NK-92 treated with Interleukin-12 subunit alpha and Interleukin-12 subunit beta, amount 100 ng/mL, for 24 hours (cell line): ENCODE data around the gene SDF2L1.
"Not testable (repeated sequence)": the region's sequence is repeated elsewhere in the genome, so short reads cannot be mapped to it uniquely, and the experiment has no call there.

Source experiments
- DNase-seq: peaks from one replicate; lab custom pipeline; 2025; lab: John Stamatoyannopoulos, UW

Gene SDF2L1

DNA sequence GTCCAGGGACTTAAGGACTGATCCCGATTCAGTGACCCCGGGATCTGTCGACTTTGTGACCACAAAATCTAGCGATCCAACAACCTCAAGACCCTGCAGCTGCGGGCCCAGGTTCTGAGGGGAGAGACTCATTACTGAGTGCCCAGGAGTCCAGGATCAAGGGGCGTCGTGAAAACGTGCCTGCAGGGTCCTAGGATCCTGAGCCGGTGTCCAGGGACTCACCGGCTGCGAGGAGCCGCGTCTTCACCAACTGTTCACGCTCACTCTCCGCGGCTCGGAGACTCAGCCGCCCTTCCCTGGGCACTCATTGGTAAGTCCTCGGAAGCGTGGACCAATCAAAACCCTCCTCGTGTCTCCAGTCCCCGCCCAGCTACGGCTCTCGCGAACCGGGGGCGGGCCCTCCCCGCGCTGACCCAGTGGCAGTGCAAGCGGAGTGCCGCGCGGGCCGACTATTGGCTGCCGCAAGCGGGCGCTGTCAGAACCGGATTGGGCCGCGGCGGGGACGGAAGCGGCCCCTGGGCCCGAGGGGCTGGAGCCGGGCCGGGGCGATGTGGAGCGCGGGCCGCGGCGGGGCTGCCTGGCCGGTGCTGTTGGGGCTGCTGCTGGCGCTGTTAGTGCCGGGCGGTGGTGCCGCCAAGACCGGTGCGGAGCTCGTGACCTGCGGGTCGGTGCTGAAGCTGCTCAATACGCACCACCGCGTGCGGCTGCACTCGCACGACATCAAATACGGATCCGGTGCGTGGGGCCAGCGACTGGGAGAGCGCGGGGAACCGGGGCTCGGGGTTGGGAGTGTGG, at the start of gene SDF2L1:
Gene SDF2L1 (plus strand): TSS at position 514 of the 795 bp plus-strand sequence. CDS start 35 bp downstream, at position 549.
- peak; percentile 94 for DNase-seq

- no peak for DNase-seq
These were observed 49.7 kb upstream of the SDF2L1 start for GRCh38 chr22:21592422-21592821.

DNA sequence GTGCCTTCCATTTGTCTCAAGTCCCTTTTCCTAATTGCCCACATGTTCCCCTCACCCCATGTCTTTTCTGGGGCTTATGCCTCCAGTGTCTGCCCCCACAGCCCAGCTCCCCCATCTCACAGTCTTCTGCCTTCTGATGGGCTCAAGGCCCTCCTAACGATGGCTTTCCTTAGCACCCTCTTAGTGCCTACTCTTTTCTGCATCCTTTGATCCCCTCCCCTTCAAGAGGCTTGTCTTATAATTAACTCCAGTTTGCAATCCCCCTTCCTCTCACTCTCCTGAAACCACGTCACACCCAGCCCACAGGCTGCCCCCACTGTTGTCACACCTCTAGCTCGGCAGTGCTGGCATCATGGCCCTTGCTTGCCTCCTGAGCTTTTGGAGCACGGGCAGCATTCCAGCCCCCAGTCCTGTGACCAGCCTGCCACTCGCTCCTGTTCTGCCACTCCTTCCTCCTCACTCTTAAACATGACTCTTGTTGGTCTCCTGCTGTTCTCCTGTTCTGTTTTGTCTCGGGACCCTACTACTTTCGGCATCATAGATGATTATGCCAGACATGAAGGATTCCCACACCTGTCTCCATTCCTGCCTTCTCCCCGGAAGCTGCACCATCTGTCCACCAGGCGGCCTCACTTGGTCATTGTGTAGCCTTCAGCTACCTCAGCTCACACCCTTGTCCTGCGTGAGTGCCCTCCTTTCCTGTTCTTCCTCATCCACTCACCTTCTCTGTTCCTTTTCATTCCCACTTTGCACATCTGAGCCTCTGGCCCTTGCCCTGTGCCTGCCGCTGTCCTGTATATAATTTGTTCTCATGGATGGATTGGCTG, 48.5 kb upstream of the SDF2L1 start:
- DNase-seq: no peak

- DNase-seq: no peak
These were observed 47.1 kb upstream of the SDF2L1 start for GRCh38 chr22:21594865-21595452.

DNA sequence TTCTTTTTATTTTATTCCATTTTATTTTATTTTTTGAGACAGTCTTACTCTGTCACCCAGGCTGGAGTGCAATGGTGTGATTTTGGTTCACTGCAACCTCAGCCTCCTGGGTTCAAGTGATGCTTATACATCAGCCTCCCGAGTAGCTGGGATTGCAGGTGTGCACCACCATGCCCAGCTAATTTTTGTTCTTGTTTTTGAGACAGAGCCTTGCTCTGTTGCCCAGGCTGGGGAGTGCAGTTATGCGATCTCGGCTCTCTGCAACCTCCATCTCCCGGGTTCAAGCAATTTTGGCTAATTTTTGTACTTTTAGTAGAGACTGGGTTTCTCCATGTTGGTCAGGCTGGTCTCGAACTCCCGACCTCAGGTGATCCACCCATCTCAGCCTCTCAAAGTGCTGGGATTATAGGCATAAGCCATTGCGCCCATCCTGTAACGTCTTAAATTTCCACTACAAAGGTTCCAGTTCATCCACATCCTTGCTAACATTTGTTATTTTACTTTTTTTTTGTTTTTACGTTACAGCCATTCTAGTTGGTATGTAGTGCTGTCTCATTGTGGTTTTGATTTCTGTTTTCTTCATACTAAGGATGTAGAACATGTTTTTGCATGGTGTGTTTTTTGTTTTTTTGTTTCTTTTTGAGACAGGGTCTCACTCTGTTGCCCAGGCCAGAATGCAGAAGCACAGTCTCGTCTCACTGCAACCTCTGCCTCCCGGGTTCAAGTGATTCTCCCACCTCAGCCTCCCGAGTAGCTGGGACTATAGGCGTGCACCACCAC, 45.6 kb upstream of the SDF2L1 start:
- not testable (repeated sequence) for DNase-seq

DNA sequence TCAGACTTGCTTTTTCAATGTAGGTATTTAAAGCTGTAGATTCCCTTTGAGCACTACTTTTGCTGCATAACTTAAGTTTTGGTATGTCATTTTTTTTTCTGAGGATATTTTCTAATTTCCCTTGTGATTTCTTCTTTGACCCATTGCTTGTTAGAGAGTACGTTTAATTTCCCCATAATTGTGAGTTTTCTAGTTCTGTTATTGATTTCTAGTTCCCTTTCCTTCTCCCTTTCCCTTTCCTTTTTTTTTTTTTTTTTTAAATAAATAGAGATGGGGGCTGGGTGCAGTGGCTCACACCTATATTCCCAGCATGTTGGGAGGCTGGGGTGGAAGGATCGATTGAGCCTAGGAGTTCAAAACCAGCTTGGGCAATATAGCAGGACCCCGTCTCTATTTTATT, 43.8 kb upstream of the SDF2L1 start:
- DNase-seq: no peak

DNA sequence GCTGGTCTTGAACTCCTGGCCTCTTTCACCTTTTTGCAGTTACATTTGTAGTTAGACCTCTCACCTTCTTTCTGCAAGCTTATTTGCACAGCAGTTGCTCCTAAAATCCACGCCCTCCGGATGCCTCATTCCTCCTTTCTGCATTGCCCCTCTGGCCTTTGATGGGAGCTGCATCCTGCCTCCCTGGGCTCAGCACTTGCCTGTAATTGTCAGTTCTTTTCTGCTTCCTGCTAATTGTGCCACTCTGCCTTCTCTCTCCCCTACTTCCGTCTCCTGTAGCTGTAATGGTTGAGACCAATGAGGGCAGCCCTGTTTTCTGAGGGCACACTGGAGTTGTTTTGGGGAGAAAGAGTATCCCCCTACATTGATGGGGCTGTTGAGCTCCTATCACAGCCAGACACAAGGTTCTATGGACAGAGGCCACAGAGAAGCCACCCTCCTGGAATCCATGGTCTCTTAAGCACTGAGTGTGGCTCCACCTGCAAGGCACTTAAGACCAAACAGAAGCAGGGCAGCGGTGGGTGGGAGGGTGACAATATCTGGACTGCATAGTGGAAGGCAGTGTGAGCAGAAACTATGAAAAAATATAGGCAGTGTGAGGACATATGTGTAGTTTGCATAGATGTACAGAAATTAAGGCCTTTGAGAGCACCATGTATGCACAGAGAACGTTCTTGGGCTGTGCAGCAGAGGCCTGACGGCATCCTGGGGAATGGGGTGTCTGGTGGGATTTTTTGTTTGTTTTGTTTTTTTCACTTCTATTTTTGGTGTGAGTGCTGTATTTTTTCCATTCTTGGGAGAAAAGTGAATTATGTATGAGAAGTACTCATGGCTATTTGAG, 42.8 kb upstream of the SDF2L1 start:
- no peak for DNase-seq

DNA sequence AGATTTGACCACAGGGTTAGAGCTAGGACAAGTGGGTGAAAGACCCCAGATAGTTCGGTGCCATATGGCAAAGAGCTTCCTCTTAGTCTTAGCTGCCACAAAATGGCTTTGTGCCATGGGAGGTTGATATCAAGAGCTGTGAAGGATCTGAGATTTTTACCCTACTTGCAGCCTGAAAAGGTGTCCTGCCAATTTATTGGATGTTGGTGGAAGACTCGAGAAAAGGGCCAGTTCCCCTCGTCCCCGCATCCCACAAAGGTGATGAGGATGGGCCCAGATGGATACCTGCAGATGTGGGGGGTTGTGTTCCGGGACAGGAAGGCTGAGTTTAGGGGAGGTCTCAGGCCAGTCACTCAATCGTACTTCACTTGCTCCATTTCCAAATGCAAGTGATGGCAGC, 39.5 kb upstream of the SDF2L1 start:
- DNase-seq: no peak

DNA sequence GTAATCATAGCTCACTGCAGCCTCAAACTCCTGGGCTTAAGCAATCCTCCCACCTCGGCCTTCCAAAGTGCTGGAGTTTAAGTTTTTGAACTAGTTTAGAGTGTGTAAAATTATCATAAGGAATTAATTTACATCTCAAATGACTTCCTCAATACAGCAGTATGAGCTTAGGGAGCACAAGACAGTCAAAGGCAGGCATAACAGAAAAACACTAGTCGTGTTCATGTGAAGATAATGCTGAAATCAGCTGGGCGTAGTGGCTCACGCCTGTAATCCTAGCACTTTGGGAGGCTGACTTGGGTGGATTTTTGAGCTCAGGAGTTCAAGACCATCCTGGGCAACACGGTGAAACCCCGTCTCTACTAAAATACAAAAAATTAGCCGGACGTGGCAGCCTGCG, 38.1 kb upstream of the SDF2L1 start:
- no peak for DNase-seq

DNA sequence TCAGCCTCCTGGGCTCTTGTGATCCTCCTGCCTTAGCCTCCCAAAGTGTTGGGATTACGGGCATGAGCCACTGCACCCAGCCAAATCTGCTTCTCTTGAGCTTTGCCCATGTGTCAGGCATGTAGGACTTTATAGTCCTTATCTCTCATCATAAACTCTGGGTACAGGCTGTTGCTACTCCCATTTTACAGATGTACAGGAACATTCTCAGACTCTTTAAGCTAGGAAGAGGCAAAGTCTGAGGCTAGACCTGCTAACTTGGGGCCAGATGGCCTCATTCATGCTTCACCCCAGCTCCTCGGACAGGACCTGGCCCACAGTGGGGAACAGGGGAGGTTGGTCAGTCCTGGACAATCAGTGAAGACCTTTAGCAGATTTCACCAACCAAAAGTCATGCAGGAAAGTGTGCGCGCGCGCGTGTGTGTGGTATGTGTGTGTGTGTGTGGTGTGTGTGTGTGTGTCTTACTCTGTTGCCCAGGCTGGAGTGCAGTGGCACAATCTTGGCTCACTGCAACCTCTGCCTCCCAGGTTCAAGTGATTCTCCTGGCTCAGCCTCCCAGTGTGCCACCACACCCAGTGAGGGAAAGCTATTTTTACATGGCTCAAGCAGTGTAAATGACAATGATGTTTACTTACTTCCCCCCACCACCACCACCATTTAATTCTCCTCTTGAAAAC, 36.1 kb upstream of the SDF2L1 start:
- no peak for DNase-seq

DNA sequence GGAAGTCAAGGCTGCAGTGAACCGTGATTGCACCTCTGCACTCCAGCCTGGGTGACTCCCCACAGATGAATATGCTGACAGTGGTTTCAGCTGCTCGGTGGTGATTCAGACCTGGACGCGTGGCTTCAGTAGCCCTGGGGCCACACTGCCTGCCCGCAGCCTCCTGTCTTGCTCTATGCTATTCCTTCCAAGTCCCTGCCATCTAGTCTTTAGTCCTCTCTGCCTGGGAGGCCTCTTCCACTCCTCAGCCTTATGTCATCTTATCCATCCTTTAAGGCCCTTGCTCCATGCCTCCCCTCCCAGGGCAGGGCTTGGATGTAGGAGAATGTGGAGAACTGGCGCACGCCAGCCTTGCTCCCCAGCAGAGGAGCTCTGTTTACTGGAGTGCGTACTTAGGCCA, 35.3 kb upstream of the SDF2L1 start:
- no peak for DNase-seq

GRCh38 chr22:21609556-21610157, 32.4 kb upstream of the SDF2L1 start:
- not testable (repeated sequence) for DNase-seq

DNA sequence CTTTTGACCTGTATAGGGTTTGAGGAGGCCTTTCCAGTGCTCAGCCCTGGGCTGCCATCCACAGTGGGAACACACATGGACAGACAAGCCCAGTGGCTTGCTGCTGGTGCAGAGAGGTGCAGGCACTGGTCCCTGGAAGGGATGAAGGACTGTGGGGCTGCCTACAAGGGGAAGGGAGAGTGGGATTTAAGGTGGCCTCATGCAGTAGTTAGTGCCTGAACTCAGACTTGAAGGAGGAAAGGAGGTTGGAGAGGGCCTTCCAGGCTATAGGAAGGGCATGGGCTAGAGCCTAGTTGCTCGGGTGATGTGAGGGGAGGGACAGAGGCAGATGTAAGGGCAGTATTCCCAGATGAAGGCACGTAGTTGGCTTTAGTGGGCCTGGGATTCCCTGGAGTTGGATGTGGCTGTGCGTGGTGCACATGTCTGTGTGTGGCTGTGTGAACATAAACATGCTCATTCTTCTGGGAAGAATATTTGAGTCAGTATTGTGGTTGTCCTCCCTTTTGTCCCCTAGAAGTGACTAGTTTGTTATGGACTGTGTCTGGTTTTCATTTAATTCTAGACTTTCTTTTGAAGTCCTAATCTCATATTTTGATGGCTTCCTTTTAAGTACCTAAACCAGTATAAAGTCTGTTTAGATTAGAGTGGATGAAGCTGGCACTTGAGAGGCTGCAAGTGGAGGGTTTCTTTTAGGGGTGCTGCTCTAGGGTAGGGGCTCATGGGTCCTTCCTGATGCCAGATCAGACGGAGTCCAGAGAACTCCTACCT, 30.7 kb upstream of the SDF2L1 start:
- DNase-seq: no peak

DNA sequence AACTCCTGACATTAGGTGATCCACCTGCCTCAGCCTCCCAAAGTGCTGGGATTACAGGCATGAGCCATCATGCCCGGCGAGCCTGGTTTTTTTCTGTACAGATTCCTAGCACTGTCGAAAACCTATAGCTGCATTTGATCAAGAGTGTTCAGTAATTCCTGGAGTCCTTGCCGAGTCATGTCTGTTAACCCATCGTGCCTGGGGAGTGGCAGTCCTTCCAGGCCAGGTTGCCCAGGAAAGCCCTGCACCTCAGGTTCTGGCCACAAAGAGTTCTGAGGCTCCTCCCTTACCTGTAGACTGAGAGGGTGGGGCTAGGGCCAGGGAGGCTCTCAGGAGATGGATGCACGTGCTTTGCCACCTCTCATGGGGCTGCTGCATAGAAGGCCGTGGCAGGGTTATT, 29.2 kb upstream of the SDF2L1 start:
- no peak for DNase-seq

GRCh38 chr22:21613553-21614233, 28.4 kb upstream of the SDF2L1 start:
- no peak for DNase-seq

DNA sequence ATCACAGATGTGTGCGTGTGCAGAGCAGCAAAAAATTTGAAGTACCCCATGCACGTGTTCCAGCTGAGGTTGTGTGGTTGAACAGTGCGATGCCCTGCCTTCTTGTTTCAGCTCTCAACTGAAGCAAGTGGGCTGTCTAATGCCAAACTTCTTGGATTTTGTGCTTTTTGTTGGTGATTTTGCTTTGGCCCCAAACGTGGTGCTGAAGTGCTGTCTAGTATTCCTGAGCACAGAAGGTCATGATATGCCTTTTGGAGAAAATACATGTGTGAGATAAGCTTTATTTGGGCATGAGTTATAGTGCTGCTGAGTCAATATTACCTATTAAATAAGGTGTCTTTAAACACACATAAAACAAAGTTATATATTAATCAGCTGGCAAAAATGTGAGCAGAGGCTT, 26.4 kb upstream of the SDF2L1 start:
- DNase-seq: no peak

GRCh38 chr22:21617337-21617736, 24.8 kb upstream of the SDF2L1 start:
- not testable (repeated sequence) for DNase-seq

DNA sequence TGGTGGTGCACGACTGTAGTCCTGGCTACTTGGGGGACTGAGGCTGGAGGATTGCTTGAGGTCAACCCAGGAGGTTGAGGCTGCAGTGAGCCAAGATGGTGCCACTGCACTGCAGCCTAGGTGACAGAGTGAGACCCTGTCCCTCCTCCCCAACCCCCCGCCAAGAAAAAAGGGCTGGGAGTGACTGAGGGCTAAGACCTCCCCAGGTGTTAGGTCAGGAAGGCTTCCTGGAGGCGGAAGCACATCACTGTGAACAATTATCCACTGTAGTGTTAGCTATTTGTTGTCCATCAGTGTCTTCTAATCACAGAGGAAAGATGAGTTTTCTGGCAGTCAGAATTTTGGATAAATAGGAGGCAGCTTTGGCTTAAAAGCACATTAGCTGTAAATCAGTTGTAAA, 21.1 kb upstream of the SDF2L1 start:
- DNase-seq: no peak
